GM23248 (cell line): ENCODE measurements around the gene HSF2. TPM values are rescaled to one million over a fixed set of nuclear protein-coding genes. Genes with fewer than 3 reads are reported as not detected.

Experiments used
- DNase-seq: peaks from one replicate; pipeline ENCODE4 v3.0.0-alpha.2; 2015
- H2AFZ ChIP-seq: fragments of 200-600 bp; sonication (generic); 2 replicates; pipeline ENCODE4 v1.6.1; 2016; ENCODE audit warnings: antibody characterized with exemption
- H3F3A ChIP-seq: fragments of 200-600 bp; sonication (generic); 2 replicates; pipeline ENCODE4 v1.6.1; 2016; ENCODE audit warnings: mild to moderate bottlenecking, antibody characterized with exemption, mixed run types; ENCODE audit not compliant: insufficient read depth
- H3K27ac ChIP-seq: fragments of 200-600 bp; sonication (generic); 2 replicates; pipeline ENCODE4 v1.5.1; 2016; ENCODE audit warnings: mild to moderate bottlenecking
- H3K27me3 ChIP-seq: fragments of 200-600 bp; sonication (generic); replicated peaks from 2 replicates; pipeline ENCODE4 v1.6.1; 2016; ENCODE audit warnings: mild to moderate bottlenecking; ENCODE audit not compliant: insufficient read depth
- H3K36me3 ChIP-seq: fragments of 200-600 bp; sonication (generic); 2 replicates; pipeline ENCODE4 v1.6.1; 2016; ENCODE audit warnings: low read depth, mild to moderate bottlenecking
- H3K4me1 ChIP-seq: fragments of 200-600 bp; sonication (generic); 2 replicates; pipeline ENCODE4 v1.6.1; 2016; ENCODE audit warnings: mild to moderate bottlenecking; ENCODE audit not compliant: insufficient read depth
- H3K4me2 ChIP-seq: fragments of 200-600 bp; sonication (generic); one replicate; pipeline ENCODE4 v1.6.1; 2016; ENCODE audit warnings: mild to moderate bottlenecking; ENCODE audit not compliant: unreplicated experiment
- H3K4me3 ChIP-seq: fragments of 200-600 bp; sonication (generic); 2 replicates; pipeline ENCODE4 v1.5.1; 2016; ENCODE audit warnings: mild to moderate bottlenecking
- H3K79me2 ChIP-seq: fragments of 200-600 bp; sonication (generic); 2 replicates; pipeline ENCODE4 v1.6.1; 2016; ENCODE audit warnings: mild to moderate bottlenecking; ENCODE audit not compliant: insufficient read depth
- H3K9ac ChIP-seq: fragments of 200-600 bp; sonication (generic); 2 replicates; pipeline ENCODE4 v1.6.1; 2016; ENCODE audit warnings: mild to moderate bottlenecking
- H3K9me2 ChIP-seq: fragments of 200-600 bp; sonication (generic); 2 replicates; pipeline ENCODE4 v1.6.1; 2016; ENCODE audit warnings: mixed run types, mild to moderate bottlenecking, moderate library complexity; ENCODE audit not compliant: insufficient read depth
- H3K9me3 ChIP-seq: fragments of 200-600 bp; sonication (generic); one replicate; pipeline ENCODE4 v1.6.1; 2017; ENCODE audit warnings: low read depth
- H4K20me1 ChIP-seq: fragments of 200-600 bp; sonication (generic); 2 replicates; pipeline ENCODE4 v1.6.0; 2016; ENCODE audit not compliant: insufficient read depth
- EZH2 ChIP-seq: fragments of 200-600 bp; sonication (generic); IDR thresholded peaks from 2 replicates; pipeline ENCODE4 v1.6.1; 2018; ENCODE audit warnings: antibody characterized with exemption, mild to moderate bottlenecking; ENCODE audit not compliant: insufficient read depth, poor library complexity, severe bottlenecking
- EZH2phosphoT487 ChIP-seq: fragments of 200-600 bp; sonication (generic); IDR thresholded peaks from 2 replicates; pipeline ENCODE4 v1.6.1; 2018; ENCODE audit warnings: antibody characterized with exemption, moderate library complexity, mild to moderate bottlenecking, low read depth; ENCODE audit not compliant: insufficient read depth
- WGBS, 2 experiments: methylation state at CpG; one replicate each; pipeline ENCODE4 v1.1.6; 2015 to 2017; ENCODE audit warnings: low lambda C conversion rate in 2 of 2, low coverage in 1 of 2; ENCODE audit errors: missing lambda C conversion rate in 2 of 2; 5-methylcytosine and 5-hydroxymethylcytosine counted together
- in situ Hi-C: fragments of 300-500 bp; cut with MboI; formaldehyde crosslinking; loops from 2 replicates; pipeline ENCODE4 v1.15.0; 2020
- polyA plus RNA-seq: library from polyadenylated mRNA; unstranded; fragments of >200 nt; fragmentation: Nextera tagmentation; extraction: Ambion mirVana; gene quantifications from 2 replicates; pipeline ENCODE4 v1.2.1, GENCODE V29; 2016
- total RNA-seq: library from RNA; depleted of rRNA; stranded (reverse); fragments of >200 nt; shearing (Covaris generic); gene quantifications from 2 replicates; pipeline ENCODE4 v1.2.3, GENCODE V29; 2014

The HSF2 gene
- total and polyA plus RNA-seq, 2 experiments from 2014 or later, result 11.2 to 11.3 TPM

- peak; percentile 22 for DNase-seq
- Histone ChIP-seq H3K36me3 (no peaks in the 10 kb centered on the region), H4K20me1 (no peaks in the 10 kb centered on the region), H3F3A (peaks cover 6% of the 10 kb centered on the region), H3K4me2 (peak overlapping the region; percentile 89), H3K9me3 (no peaks in the 10 kb centered on the region), H2AFZ (peak overlapping the region; percentile 97), H3K27ac (no peak overlapping the region), H3K4me3 (peak overlapping the region; percentile 87), H3K79me2 (peaks cover 60% of the 10 kb centered on the region), H3K9me2 (no peaks in the 10 kb centered on the region), H3K4me1 (peaks cover 20% of the 10 kb centered on the region), H3K27me3 (no peaks in the 10 kb centered on the region), H3K9ac (peak overlapping the region; percentile 95)
- in situ Hi-C loops, result no loop called here
- TF ChIP-seq EZH2phosphoT487 (no peak), EZH2 (no peak)
- WGBS, 2 experiments, result 63 to 67% methylated on average over 4 of the region's 4 CpGs
These were observed 1.1 kb downstream of the HSF2 start for GRCh38 chr6:122400462-122401089.

GRCh38 chr6:122401104-122401503 is 1.7 kb downstream of the HSF2 start:
- 74 to 75% methylated on average over 4 of the region's 4 CpGs for WGBS, 2 experiments
- Histone ChIP-seq H3K9ac (peak overlapping the region; percentile 95; the same call in 1 of the 2 replicates), H3K9me3 (no peaks in the 10 kb centered on the region), H2AFZ (no peak overlapping the region), H3F3A (peaks cover 6% of the 10 kb centered on the region), H3K9me2 (no peaks in the 10 kb centered on the region), H3K4me3 (peak overlapping the region; percentile 87), H3K27ac (no peak overlapping the region), H3K4me1 (peaks cover 20% of the 10 kb centered on the region), H3K27me3 (no peaks in the 10 kb centered on the region), H3K36me3 (no peaks in the 10 kb centered on the region), H3K4me2 (peak overlapping the region; percentile 89), H3K79me2 (peaks cover 65% of the 10 kb centered on the region), H4K20me1 (no peaks in the 10 kb centered on the region)
- in situ Hi-C loops, result no loop called here
- TF ChIP-seq EZH2phosphoT487 (no peak), EZH2 (no peak)
- DNase-seq, result no peak

GRCh38 chr6:122404444-122404843 is 5.0 kb downstream of the HSF2 start:
- Histone ChIP-seq H3K36me3 (no peaks in the 10 kb centered on the region), H3K9me3 (no peaks in the 10 kb centered on the region), H4K20me1 (no peaks in the 10 kb centered on the region), H3F3A (no peaks in the 10 kb centered on the region), H3K4me2 (no peak overlapping the region), H3K79me2 (peaks cover 99% of the 10 kb centered on the region), H3K9me2 (no peaks in the 10 kb centered on the region), H3K4me3 (no peak overlapping the region), H3K9ac (no peak overlapping the region), H3K4me1 (peaks cover 13% of the 10 kb centered on the region), H2AFZ (no peak overlapping the region), H3K27me3 (no peaks in the 10 kb centered on the region), H3K27ac (no peak overlapping the region)
- TF ChIP-seq EZH2, result no peak
- no peak for TF ChIP-seq EZH2phosphoT487
- in situ Hi-C loops, result no loop called here
- no peak for DNase-seq
- 80 to 83% methylated on average over 2 of the region's 2 CpGs for WGBS, 2 experiments

GRCh38 chr6:122405417-122405816 is 6.0 kb downstream of the HSF2 start:
- Histone ChIP-seq H3K9ac (no peak overlapping the region), H3K4me2 (no peak overlapping the region), H3F3A (no peaks in the 10 kb centered on the region), H3K36me3 (no peaks in the 10 kb centered on the region), H3K4me1 (peaks cover 11% of the 10 kb centered on the region), H4K20me1 (no peaks in the 10 kb centered on the region), H3K79me2 (peaks cover 99% of the 10 kb centered on the region), H3K4me3 (no peak overlapping the region), H3K27ac (no peak overlapping the region), H3K9me2 (no peaks in the 10 kb centered on the region), H3K9me3 (no peaks in the 10 kb centered on the region), H2AFZ (no peak overlapping the region), H3K27me3 (no peaks in the 10 kb centered on the region)
- in situ Hi-C loops, result no loop called here
- 96 to 100% methylated on average over 1 of the region's 1 CpG for WGBS, 2 experiments
- DNase-seq, result peak; percentile 50
- TF ChIP-seq EZH2 (no peak), EZH2phosphoT487 (no peak)

- Histone ChIP-seq H3K4me1 (peaks cover 4% of the 10 kb centered on the region; the same call in 1 of the 2 replicates), H3K27ac (no peak overlapping the region), H3K36me3 (no peaks in the 10 kb centered on the region), H4K20me1 (no peaks in the 10 kb centered on the region), H3K9ac (no peak overlapping the region), H2AFZ (no peak overlapping the region), H3F3A (no peaks in the 10 kb centered on the region), H3K4me3 (no peak overlapping the region), H3K4me2 (no peak overlapping the region), H3K27me3 (no peaks in the 10 kb centered on the region), H3K9me3 (no peaks in the 10 kb centered on the region), H3K9me2 (no peaks in the 10 kb centered on the region), H3K79me2 (peaks cover 99% of the 10 kb centered on the region)
- in situ Hi-C loops, result no loop called here
- TF ChIP-seq EZH2phosphoT487 (no peak), EZH2 (no peak)
- WGBS, 2 experiments, result 98 to 100% methylated on average over 1 of the region's 1 CpG
- DNase-seq, result no peak
These were observed 6.7 kb downstream of the HSF2 start for GRCh38 chr6:122406187-122406586.
